GM12878 (cell line): ENCODE measurements around the gene EPB41.

Experiments
- ASH2L ChIP-seq: fragments of 300-600, 200-600 bp; sonication (generic); IDR thresholded peaks from 2 replicates; pipeline ENCODE4 v1.6.1; 2017; ENCODE audit warnings: low read depth, mild to moderate bottlenecking, borderline replicate concordance
- CEBPZ ChIP-seq: fragments of 150-350 bp; IDR thresholded peaks from 2 replicates; pipeline ENCODE4 v1.6.1; 2016; ENCODE audit warnings: low read depth, low read length
- CTCF ChIP-seq, 3 experiments: IDR thresholded peaks in 2 of 3; conservative IDR thresholded peaks in 1 of 3; 2 replicates each; pipeline ENCODE4 v1.5.1; 2011; ENCODE audit warnings: low read depth in 3 of 3, low read length in 3 of 3, mild to moderate bottlenecking in 3 of 3, control low read depth in 2 of 3, moderate library complexity in 2 of 3, inconsistent platforms in 1 of 3, mixed read lengths in 1 of 3; ENCODE audit not compliant: control insufficient read depth in 2 of 3, insufficient read depth in 1 of 3; ENCODE audit errors: extremely low read depth in 1 of 3
- E2F4 ChIP-seq: IDR thresholded peaks from 2 replicates; pipeline ENCODE4 v1.6.1; 2012; ENCODE audit warnings: low read depth, low read length, improper control_type of control experiment
- FOXM1 ChIP-seq: IDR thresholded peaks from 2 replicates; pipeline ENCODE4 v1.6.1; 2012; ENCODE audit warnings: low read depth, mild to moderate bottlenecking, inconsistent platforms, low read length, moderate library complexity
- JUNB ChIP-seq: IDR thresholded peaks from 2 replicates; pipeline ENCODE4 v1.6.1; 2016; ENCODE audit warnings: antibody characterized with exemption, mild to moderate bottlenecking
- NRF1 ChIP-seq: conservative IDR thresholded peaks from 2 replicates; pipeline ENCODE4 v1.6.1; 2011; ENCODE audit warnings: mild to moderate bottlenecking, low read depth, low read length, improper control_type of control experiment
- POLR2A ChIP-seq: IDR thresholded peaks from 2 replicates; pipeline ENCODE4 v1.6.1; 2011; ENCODE audit warnings: low read depth, mild to moderate bottlenecking, low read length
- SMAD1 ChIP-seq: fragments of 450-650 bp; IDR thresholded peaks from 2 replicates; pipeline ENCODE4 v1.6.1; 2018; ENCODE audit warnings: mild to moderate bottlenecking, low read depth; ENCODE audit not compliant: partially characterized antibody
- USF2 ChIP-seq: IDR thresholded peaks from 2 replicates; pipeline ENCODE4 v1.6.1; 2011; ENCODE audit warnings: low read depth, low read length, improper control_type of control experiment, borderline replicate concordance

GRCh38 chr1:29144178-29144577, 229.8 kb downstream of the EPB41 start:
- TF ChIP-seq POLR2A (no peak), FOXM1 (no peak), USF2 (no peak), CTCF (IDR thresholded peaks at IDR 0.05 in 2 of 3, conservative IDR thresholded peaks at IDR 0.05 in 1 of 3; ENCODE audit: control insufficient read depth in 2 of 3, extremely low read depth in 1 of 3, insufficient read depth in 1 of 3, low read depth in 3 of 3, low read length in 3 of 3) (no peak), SMAD1 (no peak), E2F4 (no peak), NRF1 (no peak), CEBPZ (no peak), JUNB (no peak), ASH2L (no peak)
